Loucy (cell line): Measurements from ENCODE around the gene MSH2.

Source experiments
- CTCF ChIP-seq: fragments of 200-600 bp; sonication (generic); conservative IDR thresholded peaks from 2 replicates; pipeline ENCODE4 v1.5.1; 2014; ENCODE audit warnings: mild to moderate bottlenecking, antibody characterized with exemption, low read length
- EZH2phosphoT487 ChIP-seq: fragments of 200-600 bp; IDR thresholded peaks from 2 replicates; pipeline ENCODE4 v1.6.1; 2018; ENCODE audit warnings: antibody characterized with exemption, mild to moderate bottlenecking, moderate library complexity, borderline replicate concordance

- no peak for TF ChIP-seq CTCF
- TF ChIP-seq EZH2phosphoT487 = no peak
Measured at GRCh38 chr2:47494267-47495130, 91.5 kb downstream of the MSH2 start.
